Omental fat pad (tissue), 4 donors: Measurements from ENCODE around the gene PRKCB. TPM values are rescaled to one million over a fixed set of nuclear protein-coding genes. Genes with fewer than 3 reads are reported as not detected.
"Not testable (repeated sequence)": the region's sequence is repeated elsewhere in the genome, so short reads cannot be mapped to it uniquely, and the experiment has no call there.

Experiments
- ATAC-seq: fragments of 150-250 bp; one replicate; pipeline ENCODE4 v1.9.1; 2016; ENCODE audit warnings: mild to moderate bottlenecking, moderate library complexity; ENCODE audit not compliant: low FRiP score
- DNase-seq: peaks from one replicate; pipeline ENCODE4 v3.0.0-alpha.2; 2019; ENCODE audit warnings: low spot score
- CTCF ChIP-seq, 3 donors: fragments of 450-650 bp; IDR thresholded peaks; one replicate each; pipeline ENCODE4 v1.5.1; 2016 to 2017; ENCODE audit warnings: antibody characterized with exemption in 3 of 3, mild to moderate bottlenecking in 3 of 3, moderate library complexity in 2 of 3
- total RNA-seq, 4 donors: library from RNA; depleted of rRNA; stranded (reverse); fragments of >200 nt; gene quantifications; one replicate each; pipeline ENCODE4 v1.1.0, GENCODE V29; 2016

PRKCB gene
- total RNA-seq, 4 donors from 2014 or later: 5.3 to 18.6 (median 11.1) TPM

DNA sequence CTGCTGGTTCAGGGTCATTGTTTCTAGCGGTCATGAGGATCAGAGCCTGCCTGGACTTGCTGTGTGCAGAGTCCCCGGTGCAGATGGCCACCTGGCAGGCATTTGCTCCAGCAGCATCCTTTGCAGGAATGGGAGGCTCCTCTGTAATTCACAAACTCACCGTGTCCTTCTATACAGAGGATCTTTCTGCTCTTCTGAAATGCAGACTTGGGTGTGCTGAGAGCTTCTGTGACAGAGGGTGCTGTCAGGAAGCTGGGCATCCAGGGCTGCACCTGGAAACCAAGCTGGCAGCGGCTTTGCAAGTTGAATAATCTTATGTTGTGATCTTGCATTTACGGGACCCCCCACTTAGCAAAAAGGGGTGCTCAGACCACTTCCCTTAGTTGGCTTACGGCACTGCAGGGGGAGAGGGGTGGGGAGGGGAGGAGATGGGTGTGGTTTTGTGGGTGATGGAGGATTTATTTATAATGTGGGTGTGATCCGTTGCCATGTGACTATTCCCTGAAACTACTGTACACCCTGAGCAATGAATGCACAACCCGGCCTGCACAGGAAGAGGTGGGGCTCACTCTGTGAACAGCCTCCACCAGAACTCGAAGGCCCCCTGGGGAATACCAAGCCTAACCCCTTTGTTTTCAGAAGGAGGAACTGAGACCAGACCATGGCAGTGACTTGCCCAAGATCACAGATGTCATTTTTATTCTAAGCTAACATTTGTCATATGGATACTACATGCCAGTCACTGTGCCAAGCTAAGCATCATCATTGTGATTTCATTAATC is 178.3 kb downstream of the PRKCB start:
- TF ChIP-seq CTCF (IDR thresholded peaks at IDR 0.05): no peak
- DNase-seq: no peak
- ATAC-seq: no peak

GRCh38 chr16:24014955-24015354 is 179.2 kb downstream of the PRKCB start:
- DNase-seq, ATAC-seq: not testable (repeated sequence)

GRCh38 chr16:24015923-24016322 is 180.1 kb downstream of the PRKCB start:
- DNase-seq (no peak), ATAC-seq (no peak)
- no peak for TF ChIP-seq CTCF (IDR thresholded peaks at IDR 0.05)

GRCh38 chr16:24018485-24018884 is 182.7 kb downstream of the PRKCB start:
- ATAC-seq: no peak
- DNase-seq: no peak
- no peak for TF ChIP-seq CTCF (IDR thresholded peaks at IDR 0.05)

GRCh38 chr16:24022797-24023196 is 187.0 kb downstream of the PRKCB start:
- ATAC-seq: no peak
- no peak for TF ChIP-seq CTCF (IDR thresholded peaks at IDR 0.05)

GRCh38 chr16:24023621-24024020 is 187.8 kb downstream of the PRKCB start:
- ATAC-seq (no peak), DNase-seq (no peak)
- TF ChIP-seq CTCF (IDR thresholded peaks at IDR 0.05): no peak

More at GRCh38 chr16:24022797-24023196, 187.0 kb downstream of the PRKCB start:
- no peak for DNase-seq

DNA sequence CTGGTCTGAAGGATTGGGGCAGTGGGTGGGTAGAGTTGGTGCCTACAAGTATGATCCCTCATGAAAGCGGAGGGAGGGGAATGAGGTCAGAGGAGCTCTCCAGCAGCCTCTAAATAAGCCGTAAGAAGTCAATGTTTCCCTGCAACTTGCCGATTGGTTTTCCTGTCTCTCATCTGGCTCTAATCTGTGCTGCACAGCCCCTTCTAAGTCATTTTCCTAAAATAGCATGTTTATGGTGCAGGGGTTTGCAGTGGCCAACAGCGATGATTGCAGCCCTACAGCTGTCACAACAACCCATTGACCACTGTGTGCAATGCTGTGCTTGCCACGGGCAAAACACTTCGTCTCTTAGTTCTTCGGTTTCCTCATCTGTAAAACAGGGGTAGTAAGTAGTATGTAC is 189.2 kb downstream of the PRKCB start:
- no peak for ATAC-seq
- DNase-seq: no peak
- no peak for TF ChIP-seq CTCF (IDR thresholded peaks at IDR 0.05)
